GM21367 (cell line): ENCODE results near the gene FXR2.
A peak's percentile ranks its signal among the peaks of the same experiment; 100 is the strongest.

Experiments used
- ATAC-seq: cut with Tn5 transposase; IDR thresholded peaks from one replicate; pipeline ENCODE4 v1.9.1; 2021; ENCODE audit not compliant: unreplicated experiment

Gene FXR2

GRCh38 chr17:7589204-7589868 lies 25.4 kb downstream of the FXR2 start:
- ATAC-seq: no peak

GRCh38 chr17:7588553-7589203 lies 26.0 kb downstream of the FXR2 start:
- no peak for ATAC-seq

DNA sequence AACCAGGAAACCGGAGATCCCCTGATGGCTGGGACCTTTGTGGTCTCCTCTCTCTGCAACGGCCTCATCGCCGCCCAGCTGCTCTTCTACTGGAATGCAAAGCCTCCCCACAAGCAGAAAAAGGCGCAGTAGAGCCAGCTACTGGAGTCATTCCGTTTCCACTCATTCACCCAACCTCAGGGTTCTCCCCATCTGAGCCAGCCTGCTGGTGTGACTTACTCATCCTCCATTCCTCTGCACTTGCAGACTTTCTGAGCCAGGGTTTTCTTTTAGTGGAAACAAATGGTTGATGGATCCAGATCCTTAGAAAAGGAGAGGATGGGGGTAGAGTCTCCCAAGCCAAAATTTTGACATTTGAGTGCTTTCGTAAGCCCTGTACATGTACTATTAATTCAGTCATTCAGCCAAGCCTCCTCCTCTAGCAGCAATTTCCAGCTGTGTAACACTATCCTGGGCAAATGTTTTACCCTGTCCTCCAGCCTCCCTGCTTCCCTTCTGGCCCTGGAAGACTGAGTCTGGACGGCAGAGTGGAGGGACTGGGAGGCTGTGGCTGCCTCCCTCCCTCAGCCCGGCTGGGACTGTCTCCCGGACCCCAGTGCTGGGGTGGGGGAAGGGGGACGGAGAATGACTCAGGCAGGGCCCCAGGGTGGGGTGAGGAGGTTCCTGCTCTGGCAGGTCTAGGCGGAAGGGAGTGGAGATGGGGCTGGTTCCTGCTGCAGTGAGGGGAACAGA lies 27.1 kb downstream of the FXR2 start:
- no peak for ATAC-seq

DNA sequence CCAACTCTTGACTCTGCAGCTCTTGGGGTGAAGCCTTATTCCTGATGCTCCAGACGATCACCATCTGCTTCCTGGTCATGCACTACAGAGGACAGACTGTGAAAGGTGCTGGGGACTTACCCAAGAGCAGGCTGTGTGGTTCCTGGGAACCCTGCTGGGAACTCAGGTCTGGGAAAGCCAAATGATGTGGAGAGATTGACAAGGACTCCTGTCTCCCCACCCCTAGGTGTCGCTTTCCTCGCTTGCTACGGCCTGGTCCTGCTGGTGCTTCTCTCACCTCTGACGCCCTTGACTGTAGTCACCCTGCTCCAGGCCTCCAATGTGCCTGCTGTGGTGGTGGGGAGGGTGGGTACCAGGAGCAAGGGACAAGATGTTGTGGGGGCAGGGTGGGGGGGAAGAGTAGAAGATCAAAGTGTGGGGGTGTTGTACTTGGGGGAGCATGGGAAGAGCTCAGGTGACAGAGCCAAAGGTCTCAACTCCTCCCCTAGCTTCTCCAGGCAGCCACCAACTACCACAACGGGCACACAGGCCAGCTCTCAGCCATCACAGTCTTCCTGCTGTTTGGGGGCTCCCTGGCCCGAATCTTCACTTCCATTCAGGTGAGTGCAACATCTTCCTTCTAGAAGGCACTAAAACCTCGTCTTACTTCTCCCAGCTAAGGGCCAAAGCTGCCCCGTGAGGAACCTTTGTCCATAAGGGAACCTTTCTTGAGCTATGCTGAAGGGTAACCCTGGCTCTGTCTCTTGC lies 27.9 kb downstream of the FXR2 start:
- no peak for ATAC-seq

DNA sequence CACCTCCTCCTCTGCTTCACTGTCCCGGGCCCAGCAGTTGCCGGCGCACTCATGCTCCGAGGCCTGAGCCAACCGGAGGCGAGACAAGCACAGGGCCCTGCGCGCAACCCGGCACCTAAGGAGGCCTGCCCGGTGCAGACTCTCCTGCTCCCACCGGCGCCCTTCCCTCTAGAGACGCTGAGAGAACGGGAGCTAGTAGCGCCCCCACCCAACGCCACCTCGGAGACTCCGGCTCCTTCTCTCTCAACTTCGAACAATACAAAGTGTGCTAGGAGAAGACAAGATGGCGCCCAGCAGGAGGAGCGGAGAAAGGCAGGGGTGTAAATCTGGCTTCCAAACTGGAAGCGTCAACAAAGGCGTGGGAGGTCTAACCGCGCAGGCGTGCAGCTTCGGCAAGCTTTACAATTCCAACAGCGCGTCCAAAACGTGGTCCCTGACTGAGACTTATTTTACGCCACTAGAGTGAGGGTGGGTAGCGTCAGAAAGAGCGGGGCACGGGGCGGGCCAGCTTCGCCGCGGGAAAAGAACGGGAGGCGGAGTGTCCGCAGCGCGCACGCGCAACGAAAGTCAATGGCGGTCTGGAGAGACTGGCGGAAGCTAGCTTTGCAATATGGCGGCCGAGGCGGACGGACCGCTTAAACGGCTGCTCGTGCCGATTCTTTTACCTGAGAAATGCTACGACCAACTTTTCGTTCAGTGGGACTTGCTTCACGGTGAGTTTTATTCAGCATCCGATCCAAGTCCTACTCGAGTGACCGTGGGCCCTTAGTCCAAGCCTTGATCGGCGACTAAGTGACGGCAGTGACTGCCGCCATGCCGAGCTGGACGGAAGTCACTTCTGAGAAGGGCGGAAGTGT lies 31.2 kb downstream of the FXR2 start, which contains the start of gene MPDU1:
Gene MPDU1 (plus strand): TSS at position 600 of the 857 bp plus-strand sequence. CDS start 11 bp downstream, at position 611.
- ATAC-seq: peak; percentile 39

GRCh38 chr17:7582396-7583252 lies 32.1 kb downstream of the FXR2 start:
- ATAC-seq: no peak

- ATAC-seq: no peak
These were observed 33.8 kb downstream of the FXR2 start for GRCh38 chr17:7580604-7581575.

GRCh38 chr17:7579834-7580603 lies 34.7 kb downstream of the FXR2 start:
- no peak for ATAC-seq

DNA sequence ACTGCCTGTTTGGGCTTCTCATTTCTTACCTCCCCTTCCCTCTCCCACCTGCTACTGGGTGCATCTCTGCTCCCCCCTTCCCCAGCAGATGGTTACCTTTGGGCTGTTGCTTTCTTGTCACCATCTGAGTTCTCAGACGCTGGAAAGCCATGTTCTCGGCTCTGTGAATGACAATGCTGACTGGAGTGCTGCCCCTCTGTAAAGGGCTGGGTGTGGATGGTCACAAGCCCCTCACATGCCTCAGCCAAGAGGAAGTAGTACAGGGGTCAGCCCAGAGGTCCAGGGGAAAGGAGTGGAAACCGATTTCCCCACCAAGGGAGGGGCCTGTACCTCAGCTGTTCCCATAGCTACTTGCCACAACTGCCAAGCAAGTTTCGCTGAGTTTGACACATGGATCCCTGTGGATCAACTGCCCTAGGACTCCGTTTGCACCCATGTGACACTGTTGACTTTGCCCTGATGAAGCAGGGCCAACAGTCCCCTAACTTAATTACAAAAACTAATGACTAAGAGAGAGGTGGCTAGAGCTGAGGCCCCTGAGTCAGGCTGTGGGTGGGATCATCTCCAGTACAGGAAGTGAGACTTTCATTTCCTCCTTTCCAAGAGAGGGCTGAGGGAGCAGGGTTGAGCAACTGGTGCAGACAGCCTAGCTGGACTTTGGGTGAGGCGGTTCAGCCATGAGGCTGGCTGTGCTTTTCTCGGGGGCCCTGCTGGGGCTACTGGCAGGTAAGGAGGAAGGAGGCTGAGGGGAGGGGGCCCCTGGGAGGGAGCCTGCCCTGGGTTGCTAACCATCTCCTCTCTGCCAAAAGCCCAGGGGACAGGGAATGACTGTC lies 35.5 kb downstream of the FXR2 start, which contains the start of gene CD68:
Gene CD68 (plus strand): TSS at position 638 of the 833 bp plus-strand sequence. CDS start 40 bp downstream, at position 678.
- ATAC-seq: peak; percentile 29

DNA sequence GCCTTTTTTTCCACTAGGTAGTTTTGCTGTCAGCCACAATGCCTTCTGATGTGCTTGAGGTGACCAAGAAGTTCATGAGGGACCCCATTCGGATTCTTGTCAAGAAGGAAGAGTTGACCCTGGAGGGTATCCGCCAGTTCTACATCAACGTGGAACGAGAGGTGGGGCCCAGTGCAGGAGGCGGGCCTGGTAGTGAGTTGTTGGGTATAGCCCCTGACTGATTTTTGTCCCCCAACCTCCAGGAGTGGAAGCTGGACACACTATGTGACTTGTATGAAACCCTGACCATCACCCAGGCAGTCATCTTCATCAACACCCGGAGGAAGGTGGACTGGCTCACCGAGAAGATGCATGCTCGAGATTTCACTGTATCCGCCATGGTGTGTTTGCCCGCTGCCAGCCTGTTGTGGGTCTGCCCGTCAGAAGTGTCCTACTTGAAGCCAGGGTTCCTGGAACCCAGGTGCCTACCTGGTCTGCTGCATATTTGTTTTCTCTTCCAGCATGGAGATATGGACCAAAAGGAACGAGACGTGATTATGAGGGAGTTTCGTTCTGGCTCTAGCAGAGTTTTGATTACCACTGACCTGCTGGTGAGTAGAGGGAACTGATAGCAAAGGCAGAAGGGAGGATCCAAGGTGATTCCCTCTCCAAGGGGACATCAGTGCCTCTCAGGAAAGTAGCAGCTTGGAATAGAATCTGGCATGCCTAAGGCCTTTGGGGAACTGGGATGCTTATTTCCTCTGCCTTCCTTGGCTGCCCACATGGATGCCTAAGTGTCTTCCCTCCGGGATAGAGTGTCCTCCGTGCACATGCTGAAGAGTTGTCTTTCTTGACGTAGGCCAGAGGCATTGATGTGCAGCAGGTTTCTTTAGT lies 37.1 kb downstream of the FXR2 start:
- ATAC-seq: no peak

DNA sequence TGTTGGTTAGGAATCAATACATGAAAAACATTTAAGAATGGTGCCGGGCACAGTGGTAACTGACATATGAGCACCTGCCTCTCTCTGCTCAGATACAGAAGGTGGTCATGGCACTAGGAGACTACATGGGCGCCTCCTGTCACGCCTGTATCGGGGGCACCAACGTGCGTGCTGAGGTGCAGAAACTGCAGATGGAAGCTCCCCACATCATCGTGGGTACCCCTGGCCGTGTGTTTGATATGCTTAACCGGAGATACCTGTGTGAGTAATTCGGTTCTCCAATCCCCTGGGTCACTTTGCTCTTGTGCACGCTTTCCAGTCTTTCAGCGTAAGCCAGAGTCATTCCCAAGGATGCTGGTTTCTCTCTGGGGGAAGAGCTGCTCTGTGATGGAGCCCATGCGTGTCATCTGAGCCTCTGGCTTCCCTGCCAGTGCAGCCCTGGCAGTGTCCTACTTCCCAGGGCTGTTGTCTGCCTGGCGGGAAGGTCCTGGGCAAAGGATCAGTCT lies 38.2 kb downstream of the FXR2 start:
- no peak for ATAC-seq

GRCh38 chr17:7575959-7576358 lies 38.7 kb downstream of the FXR2 start:
- ATAC-seq: no peak

DNA sequence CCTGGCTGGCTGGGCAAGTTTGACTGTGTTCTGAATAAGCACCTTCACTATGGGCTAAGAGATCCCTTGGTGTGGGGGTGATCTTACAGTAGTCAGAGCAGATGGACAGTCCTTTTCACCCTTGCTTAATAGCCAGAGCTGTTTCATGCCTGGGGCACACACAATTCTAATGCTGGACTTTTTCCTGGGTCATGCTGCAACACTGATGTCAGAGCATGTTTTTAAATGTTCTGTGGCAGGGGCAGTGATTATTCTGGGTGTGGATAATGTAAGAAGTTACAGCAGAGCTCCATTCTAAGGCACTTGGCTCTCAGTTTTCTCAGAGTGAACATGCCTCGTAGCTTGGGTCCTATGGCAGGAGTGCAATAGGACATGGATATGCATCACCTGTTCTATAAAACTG lies 39.2 kb downstream of the FXR2 start:
- no peak for ATAC-seq

DNA sequence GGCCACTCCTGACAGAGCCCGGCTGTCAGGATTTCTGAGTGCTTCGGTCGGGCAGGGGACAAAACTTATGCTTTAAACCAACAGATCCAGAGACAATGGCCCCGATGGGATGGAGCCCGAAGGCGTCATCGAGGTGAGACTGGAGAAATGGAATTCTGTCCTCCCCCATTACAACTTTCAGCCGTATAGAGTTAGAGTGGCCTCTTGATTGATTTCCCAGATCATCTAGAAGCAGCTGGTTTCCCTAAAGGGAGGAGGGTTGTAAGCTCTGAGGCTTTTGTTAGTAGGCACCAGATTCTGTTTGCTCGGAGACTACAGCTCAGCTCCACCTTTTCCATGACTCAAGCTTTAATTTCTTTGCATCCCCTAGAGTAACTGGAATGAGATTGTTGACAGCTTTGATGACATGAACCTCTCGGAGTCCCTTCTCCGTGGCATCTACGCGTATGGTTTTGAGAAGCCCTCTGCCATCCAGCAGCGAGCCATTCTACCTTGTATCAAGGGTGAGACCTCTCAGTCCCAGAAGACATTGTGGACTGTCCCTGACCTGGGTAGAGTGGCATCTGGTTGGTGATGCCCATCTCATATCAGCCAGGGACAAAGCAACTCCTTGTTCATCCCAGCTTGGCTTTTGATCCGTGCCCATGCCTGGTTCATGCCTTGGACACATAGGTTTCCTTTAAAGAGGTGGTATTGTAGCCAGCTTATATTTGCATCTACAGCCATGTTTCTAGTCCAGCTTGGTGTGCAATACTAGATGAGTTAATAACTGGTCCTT lies 40.3 kb downstream of the FXR2 start:
- no peak for ATAC-seq
